ENCODE data around the gene ZNF316. TPM values are rescaled to one million over a fixed set of nuclear protein-coding genes. Genes with fewer than 3 reads are reported as not detected.
"Not testable (repeated sequence)": the region's sequence is repeated elsewhere in the genome, so short reads cannot be mapped to it uniquely, and the experiment has no call there.

Gene ZNF316
- total and polyA plus RNA-seq, 10 of the 15 experiments (the other 5 are each of a cell fraction or from before 2014, with no cell fraction given), result 0.03 to 28.9 (median 5.7) TPM

DNA sequence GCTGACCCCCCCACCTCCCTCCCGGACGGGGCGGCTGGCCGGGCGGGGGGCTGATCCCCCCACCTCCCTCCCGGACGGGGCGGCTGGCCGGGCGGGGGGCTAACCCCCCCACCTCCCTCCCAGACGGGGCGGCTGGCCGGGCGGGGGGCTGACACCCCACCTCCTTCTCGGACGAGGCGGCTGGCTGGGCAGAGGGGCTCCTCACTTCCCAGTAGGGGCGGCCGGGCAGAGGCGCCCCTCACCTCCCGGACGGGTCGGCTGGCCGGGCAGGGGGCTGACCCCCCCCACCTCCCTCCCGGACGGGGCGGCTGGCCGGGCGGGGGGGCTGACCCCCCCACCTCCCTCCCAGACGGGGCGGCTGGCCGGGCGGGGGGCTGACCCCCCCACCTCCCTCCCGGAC lies 33.7 kb downstream of the ZNF316 start:
- BruUV-seq (replicated peaks); in situ Hi-C loops (cut with MboI); POLR2A ChIA-PET; H3K36me3 ChIP-seq (ENCODE audit: control insufficient read depth in 2 of 2, insufficient read depth in 2 of 2, low read length in 1 of 2); H2AFZ ChIP-seq (ENCODE audit: control insufficient read depth, low read depth, low read length); ATAC-seq; intact Hi-C loops (cut with micrococcal nuclease; ENCODE audit: unreplicated experiment); H4K20me1 ChIP-seq (ENCODE audit: control insufficient read depth, insufficient read depth); FAIRE-seq; H3K27me3 ChIP-seq (replicated peaks in 1 of 2; ENCODE audit: control insufficient read depth in 2 of 2, insufficient read depth in 2 of 2, low read length in 1 of 2); H3K9ac ChIP-seq (ENCODE audit: control insufficient read depth, insufficient read depth, low read length); SMC1A ChIA-PET (ENCODE audit: uncharacterized antibody, unreplicated experiment); DNase-seq (ENCODE audit: low read depth, low spot score); CTCF ChIA-PET; H3K4me3 ChIP-seq; RAD21 ChIA-PET (ENCODE audit: unreplicated experiment); H3K4me1 ChIP-seq (ENCODE audit: control insufficient read depth, insufficient read depth, low read length); H3K4me2 ChIP-seq (ENCODE audit: control insufficient read depth, insufficient read depth); H3K27ac ChIP-seq (ENCODE audit: control insufficient read depth, insufficient read depth); H3K79me2 ChIP-seq (ENCODE audit: control insufficient read depth, insufficient read depth, low read length): not testable (repeated sequence)
- WGBS (ENCODE audit: insufficient coverage, insufficient replicate concordance, low lambda C conversion rate, missing lambda C conversion rate), result no CpG with 5 or more reads among the region's 34 CpGs
- peaks cover 19% of the 10 kb centered on the region; the same call in 2 of the 3 replicates for H3K9me3 ChIP-seq (replicated peaks; ENCODE audit: control insufficient read depth, insufficient read depth, low read length)

DNA sequence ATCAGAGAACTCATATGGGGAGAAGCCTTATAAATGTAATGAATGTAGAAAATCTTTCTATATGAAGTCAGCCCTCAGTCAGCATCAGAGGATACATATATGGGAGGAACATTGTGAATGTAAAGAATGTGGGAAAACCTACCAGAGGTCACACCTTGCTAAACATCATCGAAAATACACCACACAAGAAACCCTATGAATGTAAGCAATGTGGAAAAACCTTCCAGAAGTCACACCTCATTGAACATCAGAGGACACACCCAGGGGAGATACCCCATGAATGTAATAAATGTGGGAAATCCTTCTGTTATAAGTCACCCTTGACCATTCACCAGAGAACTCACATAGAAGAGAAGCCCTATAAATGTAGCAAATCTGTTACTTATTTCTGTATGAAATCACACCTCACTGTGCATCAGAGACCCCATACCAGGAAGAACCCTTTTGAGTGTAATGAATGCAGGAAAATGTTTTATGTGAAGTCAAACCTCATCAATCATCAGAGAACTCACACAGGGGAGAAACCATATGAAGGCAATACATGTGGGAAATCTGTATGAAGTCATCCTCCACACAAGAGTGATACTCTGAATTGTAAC lies 38.8 kb downstream of the ZNF316 start:
- Histone ChIP-seq H3K4me3 (no peak overlapping the region), H3K4me1 (ENCODE audit: control insufficient read depth, insufficient read depth, low read length) (no peaks in the 10 kb centered on the region), H3K9ac (ENCODE audit: control insufficient read depth, insufficient read depth, low read length) (no peak overlapping the region), H2AFZ (ENCODE audit: control insufficient read depth, low read depth, low read length) (no peak overlapping the region), H3K9me3 (replicated peaks; ENCODE audit: control insufficient read depth, insufficient read depth, low read length) (peaks cover 20% of the 10 kb centered on the region; the same call in 2 of the 3 replicates), H3K27ac (ENCODE audit: control insufficient read depth, insufficient read depth) (no peak overlapping the region), H3K36me3 (ENCODE audit: control insufficient read depth in 2 of 2, insufficient read depth in 2 of 2, low read length in 1 of 2) (no peaks in the 10 kb centered on the region), H3K4me2 (ENCODE audit: control insufficient read depth, insufficient read depth) (no peak overlapping the region), H3K27me3 (replicated peaks in 1 of 2; ENCODE audit: control insufficient read depth in 2 of 2, insufficient read depth in 2 of 2, low read length in 1 of 2) (no peaks in the 10 kb centered on the region), H4K20me1 (ENCODE audit: control insufficient read depth, insufficient read depth) (no peaks in the 10 kb centered on the region), H3K79me2 (ENCODE audit: control insufficient read depth, insufficient read depth, low read length) (no peaks in the 10 kb centered on the region)
- ATAC-seq, result no peak
- ChIA-PET SMC1A (ENCODE audit: uncharacterized antibody, unreplicated experiment) (no interaction called here), RAD21 (ENCODE audit: unreplicated experiment) (no interaction called here), CTCF (no interaction called here), POLR2A (no interaction called here)
- TF ChIP-seq TCF7 (IDR thresholded peaks at IDR 0.05; ENCODE audit: borderline replicate concordance) (no peak), CBX3 (IDR thresholded peaks at IDR 0.05; ENCODE audit: borderline replicate concordance, low read depth) (0 out of 2 replicates have a peak, but pooled peaks have one; percentile 74), KAT2A (conservative IDR thresholded peaks at IDR 0.05; ENCODE audit: control insufficient read depth, low read depth, low read length) (no peak), ZNF274 (IDR thresholded peaks at IDR 0.05; ENCODE audit: insufficient read depth, insufficient read length) (peak; percentile 88), CBX5 (IDR thresholded peaks at IDR 0.05; ENCODE audit: low read depth) (0 out of 2 replicates have a peak, but pooled peaks have one; percentile 73), KLF5 (IDR thresholded peaks at IDR 0.05; ENCODE audit: partially characterized antibody) (peak; percentile 92)
- TF ChIP-seq, protein P1, sequence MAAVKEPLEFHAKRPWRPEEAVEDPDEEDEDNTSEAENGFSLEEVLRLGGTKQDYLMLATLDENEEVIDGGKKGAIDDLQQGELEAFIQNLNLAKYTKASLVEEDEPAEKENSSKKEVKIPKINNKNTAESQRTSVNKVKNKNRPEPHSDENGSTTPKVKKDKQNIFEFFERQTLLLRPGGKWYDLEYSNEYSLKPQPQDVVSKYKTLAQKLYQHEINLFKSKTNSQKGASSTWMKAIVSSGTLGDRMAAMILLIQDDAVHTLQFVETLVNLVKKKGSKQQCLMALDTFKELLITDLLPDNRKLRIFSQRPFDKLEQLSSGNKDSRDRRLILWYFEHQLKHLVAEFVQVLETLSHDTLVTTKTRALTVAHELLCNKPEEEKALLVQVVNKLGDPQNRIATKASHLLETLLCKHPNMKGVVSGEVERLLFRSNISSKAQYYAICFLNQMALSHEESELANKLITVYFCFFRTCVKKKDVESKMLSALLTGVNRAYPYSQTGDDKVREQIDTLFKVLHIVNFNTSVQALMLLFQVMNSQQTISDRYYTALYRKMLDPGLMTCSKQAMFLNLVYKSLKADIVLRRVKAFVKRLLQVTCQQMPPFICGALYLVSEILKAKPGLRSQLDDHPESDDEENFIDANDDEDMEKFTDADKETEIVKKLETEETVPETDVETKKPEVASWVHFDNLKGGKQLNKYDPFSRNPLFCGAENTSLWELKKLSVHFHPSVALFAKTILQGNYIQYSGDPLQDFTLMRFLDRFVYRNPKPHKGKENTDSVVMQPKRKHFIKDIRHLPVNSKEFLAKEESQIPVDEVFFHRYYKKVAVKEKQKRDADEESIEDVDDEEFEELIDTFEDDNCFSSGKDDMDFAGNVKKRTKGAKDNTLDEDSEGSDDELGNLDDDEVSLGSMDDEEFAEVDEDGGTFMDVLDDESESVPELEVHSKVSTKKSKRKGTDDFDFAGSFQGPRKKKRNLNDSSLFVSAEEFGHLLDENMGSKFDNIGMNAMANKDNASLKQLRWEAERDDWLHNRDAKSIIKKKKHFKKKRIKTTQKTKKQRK (IDR thresholded peaks at IDR 0.05; ENCODE audit: low read depth, low read length), result no peak
- no TSS peak for BruUV-seq (replicated peaks)
- intact Hi-C loops (cut with micrococcal nuclease; ENCODE audit: unreplicated experiment), result no loop called here
- FAIRE-seq, result no peak
- DNase-seq (ENCODE audit: low read depth, low spot score), result no peak
- in situ Hi-C loops (cut with MboI), result no loop called here
- WGBS (ENCODE audit: insufficient coverage, insufficient replicate concordance, low lambda C conversion rate, missing lambda C conversion rate), result 6% methylated on average over 1 of the region's 1 CpG
